DOHH2 (cell line): ENCODE results near the gene CACNA1D.

Source experiments
- EZH2phosphoT487 ChIP-seq: fragments of 200-600 bp; sonication (generic); IDR thresholded peaks from 2 replicates; pipeline ENCODE4 v1.6.1; 2017; ENCODE audit warnings: borderline replicate concordance, mild to moderate bottlenecking, antibody characterized with exemption, low read length, moderate library complexity, mixed read lengths
- TF ChIP-seq, protein P1 (sequence below): fragments of 200-600 bp; sonication (generic); IDR thresholded peaks from one replicate; pipeline ENCODE4 v1.5.1; 2014; ENCODE audit warnings: antibody characterized with exemption, mild to moderate bottlenecking, low read depth, low read length; ENCODE audit not compliant: poor library complexity, severe bottlenecking

GRCh38 chr3:53794597-53794996 is 300.2 kb downstream of the CACNA1D start:
- TF ChIP-seq, protein P1, sequence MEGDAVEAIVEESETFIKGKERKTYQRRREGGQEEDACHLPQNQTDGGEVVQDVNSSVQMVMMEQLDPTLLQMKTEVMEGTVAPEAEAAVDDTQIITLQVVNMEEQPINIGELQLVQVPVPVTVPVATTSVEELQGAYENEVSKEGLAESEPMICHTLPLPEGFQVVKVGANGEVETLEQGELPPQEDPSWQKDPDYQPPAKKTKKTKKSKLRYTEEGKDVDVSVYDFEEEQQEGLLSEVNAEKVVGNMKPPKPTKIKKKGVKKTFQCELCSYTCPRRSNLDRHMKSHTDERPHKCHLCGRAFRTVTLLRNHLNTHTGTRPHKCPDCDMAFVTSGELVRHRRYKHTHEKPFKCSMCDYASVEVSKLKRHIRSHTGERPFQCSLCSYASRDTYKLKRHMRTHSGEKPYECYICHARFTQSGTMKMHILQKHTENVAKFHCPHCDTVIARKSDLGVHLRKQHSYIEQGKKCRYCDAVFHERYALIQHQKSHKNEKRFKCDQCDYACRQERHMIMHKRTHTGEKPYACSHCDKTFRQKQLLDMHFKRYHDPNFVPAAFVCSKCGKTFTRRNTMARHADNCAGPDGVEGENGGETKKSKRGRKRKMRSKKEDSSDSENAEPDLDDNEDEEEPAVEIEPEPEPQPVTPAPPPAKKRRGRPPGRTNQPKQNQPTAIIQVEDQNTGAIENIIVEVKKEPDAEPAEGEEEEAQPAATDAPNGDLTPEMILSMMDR: no peak
- TF ChIP-seq EZH2phosphoT487: no peak
